22Rv1 (cell line): ENCODE data around the gene TAPBPL.

ENCODE experiments used
- CTCF ChIP-seq: fragments of 450-650 bp; IDR thresholded peaks from 2 replicates; pipeline ENCODE4 v1.5.1; 2017; ENCODE audit warnings: mild to moderate bottlenecking
- ZFX ChIP-seq: fragments of 450-650 bp; IDR thresholded peaks from 2 replicates; pipeline ENCODE4 v1.6.1; 2017; ENCODE audit warnings: antibody characterized with exemption, borderline replicate concordance

- TF ChIP-seq CTCF = no peak
- no peak for TF ChIP-seq ZFX
Measured at GRCh38 chr12:6492838-6493496, 41.1 kb downstream of the TAPBPL start, which contains the start of gene MRPL51.
